Neural progenitor cell (in vitro differentiated cells): ENCODE results near the gene TACC3. TPM values are rescaled to one million over a fixed set of nuclear protein-coding genes. Genes with fewer than 3 reads are reported as not detected.

Experiments used
- DNase-seq: peaks from one replicate; pipeline ENCODE4 v3.0.0-alpha.2; 2016; ENCODE audit warnings: low spot score
- H2AFZ ChIP-seq: fragments of 200-600 bp; sonication (generic); replicated peaks from 2 replicates; pipeline ENCODE4 v1.6.1; 2016; ENCODE audit warnings: antibody characterized with exemption
- H3F3A ChIP-seq: fragments of 200-600 bp; sonication (generic); 2 replicates; pipeline ENCODE4 v1.6.1; 2016; ENCODE audit warnings: antibody characterized with exemption, low read depth
- H3K27ac ChIP-seq: fragments of 200-600 bp; sonication (generic); 2 replicates; pipeline ENCODE4 v1.5.1; 2016; ENCODE audit warnings: mild to moderate bottlenecking
- H3K27me3 ChIP-seq: fragments of 200-600 bp; sonication (generic); 2 replicates; pipeline ENCODE4 v1.6.1; 2016; ENCODE audit warnings: mild to moderate bottlenecking, moderate library complexity
- H3K36me3 ChIP-seq: fragments of 200-600 bp; sonication (generic); 2 replicates; pipeline ENCODE4 v1.5.1; 2016
- H3K4me1 ChIP-seq: fragments of 200-600 bp; sonication (generic); 2 replicates; pipeline ENCODE4 v1.6.1; 2016; ENCODE audit warnings: mixed run types
- H3K4me2 ChIP-seq: fragments of 200-600 bp; sonication (generic); 2 replicates; pipeline ENCODE4 v1.6.1; 2016
- H3K4me3 ChIP-seq: fragments of 200-600 bp; sonication (generic); 2 replicates; pipeline ENCODE4 v1.5.1; 2016
- H3K79me2 ChIP-seq: fragments of 200-600 bp; sonication (generic); 2 replicates; pipeline ENCODE4 v1.6.1; 2016; ENCODE audit warnings: low read depth
- H3K9ac ChIP-seq: fragments of 200-600 bp; sonication (generic); 2 replicates; pipeline ENCODE4 v1.6.1; 2016
- H3K9me3 ChIP-seq: fragments of 200-600 bp; sonication (generic); 2 replicates; pipeline ENCODE4 v1.5.1; 2016; ENCODE audit warnings: low read depth
- H4K20me1 ChIP-seq: fragments of 200-600 bp; sonication (generic); 2 replicates; pipeline ENCODE4 v1.6.1; 2016; ENCODE audit warnings: low read depth
- H3K27ac Mint-ChIP-seq: 3 replicates; pipeline ENCODE4 v1.8.0; 2021; ENCODE audit warnings: mixed read lengths
- H3K27me3 Mint-ChIP-seq: 2 replicates; pipeline ENCODE4 v1.8.0; 2022; ENCODE audit warnings: low read depth, mild to moderate bottlenecking, inconsistent platforms, moderate library complexity, mixed read lengths; ENCODE audit not compliant: insufficient read depth
- H3K36me3 Mint-ChIP-seq: 3 replicates; pipeline ENCODE4 v1.8.0; 2021; ENCODE audit warnings: mixed read lengths
- H3K4me1 Mint-ChIP-seq: 3 replicates; pipeline ENCODE4 v1.8.0; 2021; ENCODE audit warnings: mixed read lengths
- H3K4me3 Mint-ChIP-seq: 3 replicates; pipeline ENCODE4 v1.8.0; 2021; ENCODE audit warnings: mild to moderate bottlenecking, moderate library complexity, mixed read lengths
- H3K9me3 Mint-ChIP-seq: 3 replicates; pipeline ENCODE4 v1.8.0; 2020; ENCODE audit warnings: mixed read lengths
- EZH2 ChIP-seq: fragments of 200-600 bp; sonication (generic); IDR thresholded peaks from 2 replicates; pipeline ENCODE4 v1.6.1; 2017; ENCODE audit warnings: antibody characterized with exemption, mild to moderate bottlenecking, moderate library complexity
- EZH2phosphoT487 ChIP-seq: fragments of 200-600 bp; sonication (generic); IDR thresholded peaks from 2 replicates; pipeline ENCODE4 v1.6.1; 2017; ENCODE audit warnings: antibody characterized with exemption
- total RNA-seq: library from RNA; depleted of rRNA; stranded (reverse); fragments of >200 nt; gene quantifications from 2 replicates; pipeline ENCODE4 v1.2.3, GENCODE V29; 2015; ENCODE audit warnings: low replicate concordance
- TF ChIP-seq, protein P1 (sequence below): fragments of 200-600 bp; sonication (generic); IDR thresholded peaks from 2 replicates; pipeline ENCODE4 v1.5.1; 2017; ENCODE audit warnings: antibody characterized with exemption, mild to moderate bottlenecking

Gene TACC3
- total RNA-seq, 1 donor from 2014 or later, result 68.4 TPM

DNA sequence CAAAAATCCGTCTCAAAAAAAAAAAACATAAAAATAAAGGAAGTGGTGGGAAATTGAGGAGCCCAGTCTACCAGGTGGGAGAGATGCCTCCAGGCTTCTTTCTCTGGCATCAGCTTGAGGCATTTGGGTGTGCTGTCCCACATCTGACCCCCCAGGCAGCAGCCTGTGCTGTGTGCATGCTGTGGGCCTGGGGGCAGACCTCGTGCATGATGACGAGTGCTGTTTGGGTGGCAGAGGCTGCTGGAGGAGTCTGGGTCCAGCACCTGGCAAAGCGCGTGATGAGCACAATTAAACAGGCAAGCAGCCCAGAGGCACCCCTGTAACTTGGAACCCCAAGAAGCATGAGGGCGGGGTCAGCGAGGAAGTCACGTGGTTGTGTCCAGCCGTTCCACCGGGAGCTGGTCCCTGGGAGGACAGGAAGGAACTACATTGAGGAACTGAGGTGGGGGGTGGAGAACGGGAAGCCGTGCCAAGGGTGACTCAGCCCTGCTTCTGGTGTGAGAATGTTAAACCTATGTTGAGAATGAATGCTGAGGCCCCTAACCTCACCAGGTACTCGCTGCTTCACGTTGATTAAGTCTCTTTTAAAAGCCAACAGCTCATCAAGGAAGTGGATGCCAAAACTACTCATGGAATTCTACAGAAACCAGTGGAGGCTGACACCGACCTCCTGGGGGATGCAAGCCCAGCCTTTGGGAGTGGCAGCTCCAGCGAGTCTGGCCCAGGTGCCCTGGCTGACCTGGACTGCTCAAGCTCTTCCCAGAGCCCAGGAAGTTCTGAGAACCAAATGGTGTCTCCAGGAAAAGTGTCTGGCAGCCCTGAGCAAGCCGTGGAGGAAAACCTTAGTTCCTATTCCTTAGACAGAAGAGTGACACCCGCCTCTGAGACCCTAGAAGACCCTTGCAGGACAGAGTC lies 6.1 kb downstream of the TACC3 start:
- Histone ChIP-seq H3K27ac (no peak overlapping the region), H3F3A (peaks cover 66% of the 10 kb centered on the region), H3K4me1 (peaks cover 9% of the 10 kb centered on the region), H4K20me1 (peaks cover 85% of the 10 kb centered on the region), H3K4me2 (no peak overlapping the region), H3K27me3 (no peaks in the 10 kb centered on the region), H2AFZ (no peak overlapping the region), H3K36me3 (peaks cover 5% of the 10 kb centered on the region), H3K79me2 (peaks cover 79% of the 10 kb centered on the region), H3K9ac (no peak overlapping the region), H3K4me3 (no peak overlapping the region), H3K9me3 (no peaks in the 10 kb centered on the region)
- H3K4me3 Mint-ChIP-seq, result no peak overlapping the region
- DNase-seq, result no peak
- TF ChIP-seq EZH2phosphoT487, result no peak
- no peak for TF ChIP-seq EZH2
- TF ChIP-seq, protein P1, sequence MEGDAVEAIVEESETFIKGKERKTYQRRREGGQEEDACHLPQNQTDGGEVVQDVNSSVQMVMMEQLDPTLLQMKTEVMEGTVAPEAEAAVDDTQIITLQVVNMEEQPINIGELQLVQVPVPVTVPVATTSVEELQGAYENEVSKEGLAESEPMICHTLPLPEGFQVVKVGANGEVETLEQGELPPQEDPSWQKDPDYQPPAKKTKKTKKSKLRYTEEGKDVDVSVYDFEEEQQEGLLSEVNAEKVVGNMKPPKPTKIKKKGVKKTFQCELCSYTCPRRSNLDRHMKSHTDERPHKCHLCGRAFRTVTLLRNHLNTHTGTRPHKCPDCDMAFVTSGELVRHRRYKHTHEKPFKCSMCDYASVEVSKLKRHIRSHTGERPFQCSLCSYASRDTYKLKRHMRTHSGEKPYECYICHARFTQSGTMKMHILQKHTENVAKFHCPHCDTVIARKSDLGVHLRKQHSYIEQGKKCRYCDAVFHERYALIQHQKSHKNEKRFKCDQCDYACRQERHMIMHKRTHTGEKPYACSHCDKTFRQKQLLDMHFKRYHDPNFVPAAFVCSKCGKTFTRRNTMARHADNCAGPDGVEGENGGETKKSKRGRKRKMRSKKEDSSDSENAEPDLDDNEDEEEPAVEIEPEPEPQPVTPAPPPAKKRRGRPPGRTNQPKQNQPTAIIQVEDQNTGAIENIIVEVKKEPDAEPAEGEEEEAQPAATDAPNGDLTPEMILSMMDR, result no peak
- peaks cover 27% of the 10 kb centered on the region for H3K36me3 Mint-ChIP-seq
- peaks cover 24% of the 10 kb centered on the region for H3K4me1 Mint-ChIP-seq
- peaks cover 2% of the 10 kb centered on the region for H3K27me3 Mint-ChIP-seq
- peak overlapping the region; percentile 46 for H3K27ac Mint-ChIP-seq
- no peaks in the 10 kb centered on the region for H3K9me3 Mint-ChIP-seq

DNA sequence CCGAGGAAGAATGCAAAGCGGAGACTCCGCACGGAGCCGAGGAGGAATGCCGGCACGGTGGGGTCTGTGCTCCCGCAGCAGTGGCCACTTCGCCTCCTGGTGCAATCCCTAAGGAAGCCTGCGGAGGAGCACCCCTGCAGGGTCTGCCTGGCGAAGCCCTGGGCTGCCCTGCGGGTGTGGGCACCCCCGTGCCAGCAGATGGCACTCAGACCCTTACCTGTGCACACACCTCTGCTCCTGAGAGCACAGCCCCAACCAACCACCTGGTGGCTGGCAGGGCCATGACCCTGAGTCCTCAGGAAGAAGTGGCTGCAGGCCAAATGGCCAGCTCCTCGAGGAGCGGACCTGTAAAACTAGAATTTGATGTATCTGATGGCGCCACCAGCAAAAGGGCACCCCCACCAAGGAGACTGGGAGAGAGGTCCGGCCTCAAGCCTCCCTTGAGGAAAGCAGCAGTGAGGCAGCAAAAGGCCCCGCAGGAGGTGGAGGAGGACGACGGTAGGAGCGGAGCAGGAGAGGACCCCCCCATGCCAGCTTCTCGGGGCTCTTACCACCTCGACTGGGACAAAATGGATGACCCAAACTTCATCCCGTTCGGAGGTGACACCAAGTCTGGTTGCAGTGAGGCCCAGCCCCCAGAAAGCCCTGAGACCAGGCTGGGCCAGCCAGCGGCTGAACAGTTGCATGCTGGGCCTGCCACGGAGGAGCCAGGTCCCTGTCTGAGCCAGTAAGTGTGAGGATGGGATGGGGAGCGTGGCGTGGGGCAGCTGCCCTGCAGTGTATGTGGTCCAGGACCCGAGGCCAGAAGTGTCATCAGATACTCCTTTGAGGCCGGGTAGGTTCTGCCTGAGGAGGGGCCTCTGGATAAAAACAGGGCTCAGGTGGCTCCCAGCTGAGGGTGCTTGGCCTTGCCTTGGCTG lies 7.0 kb downstream of the TACC3 start:
- no peak overlapping the region for H3K9ac ChIP-seq
- no peaks in the 10 kb centered on the region for H3K9me3 ChIP-seq
- Mint-ChIP-seq H3K27me3 (peaks cover 2% of the 10 kb centered on the region), H3K36me3 (peaks cover 32% of the 10 kb centered on the region), H3K4me1 (peaks cover 15% of the 10 kb centered on the region), H3K4me3 (no peak overlapping the region), H3K27ac (no peak overlapping the region), H3K9me3 (no peaks in the 10 kb centered on the region)
- no peak for DNase-seq
- peaks cover 5% of the 10 kb centered on the region for H3K36me3 ChIP-seq
- H3K4me1 ChIP-seq, result peaks cover 3% of the 10 kb centered on the region
- H3K4me3 ChIP-seq, result no peak overlapping the region
- H3K27me3 ChIP-seq, result no peaks in the 10 kb centered on the region
- peaks cover 63% of the 10 kb centered on the region for H3F3A ChIP-seq
- H3K4me2 ChIP-seq, result no peak overlapping the region
- H3K79me2 ChIP-seq, result peaks cover 71% of the 10 kb centered on the region
- peaks cover 85% of the 10 kb centered on the region for H4K20me1 ChIP-seq
- TF ChIP-seq EZH2phosphoT487, result no peak
- TF ChIP-seq EZH2, result no peak
- TF ChIP-seq, protein P1, result no peak
- no peak overlapping the region for H2AFZ ChIP-seq
- no peak overlapping the region for H3K27ac ChIP-seq

DNA sequence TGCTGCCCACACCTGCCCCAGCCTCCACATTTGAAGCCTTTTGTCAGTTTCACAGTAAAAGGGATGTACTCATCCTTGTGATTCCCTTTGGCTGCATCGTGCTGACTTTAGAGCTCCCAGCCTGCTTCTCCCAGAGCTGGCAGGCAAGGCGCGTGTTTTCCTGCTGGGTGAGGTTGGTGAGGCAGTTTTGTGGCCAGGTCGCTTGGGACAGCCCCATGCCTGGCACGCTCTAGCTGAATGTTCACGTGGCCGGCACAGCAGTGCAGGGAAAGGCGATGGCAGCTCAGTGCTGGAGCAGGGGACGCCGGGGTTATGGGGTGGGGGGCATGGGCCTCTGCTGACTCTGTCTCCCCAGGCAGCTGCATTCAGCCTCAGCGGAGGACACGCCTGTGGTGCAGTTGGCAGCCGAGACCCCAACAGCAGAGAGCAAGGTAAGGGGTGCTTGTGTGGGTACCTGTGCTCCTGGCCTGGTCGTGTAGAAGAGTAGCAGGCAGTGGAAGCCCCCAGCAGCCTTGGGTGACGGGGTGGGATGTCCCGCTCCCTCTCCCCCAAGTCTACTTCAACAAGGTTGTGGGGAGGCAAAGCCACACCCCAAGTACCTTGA lies 9.3 kb downstream of the TACC3 start:
- H3K4me1 Mint-ChIP-seq, result peaks cover 10% of the 10 kb centered on the region
- Histone ChIP-seq H3K9ac (no peak overlapping the region), H3K4me3 (no peak overlapping the region), H3K27me3 (no peaks in the 10 kb centered on the region), H3K36me3 (peaks cover 5% of the 10 kb centered on the region), H3K79me2 (peaks cover 63% of the 10 kb centered on the region), H3K4me2 (no peak overlapping the region), H2AFZ (no peak overlapping the region), H3K27ac (no peak overlapping the region), H3K4me1 (peaks cover 3% of the 10 kb centered on the region), H4K20me1 (peaks cover 70% of the 10 kb centered on the region), H3K9me3 (no peaks in the 10 kb centered on the region), H3F3A (peaks cover 45% of the 10 kb centered on the region)
- no peaks in the 10 kb centered on the region for H3K9me3 Mint-ChIP-seq
- no peak for DNase-seq
- TF ChIP-seq, protein P1, result no peak
- TF ChIP-seq EZH2phosphoT487, result no peak
- no peak for TF ChIP-seq EZH2
- H3K4me3 Mint-ChIP-seq, result no peak overlapping the region
- peaks cover 1% of the 10 kb centered on the region for H3K27me3 Mint-ChIP-seq
- H3K36me3 Mint-ChIP-seq, result peaks cover 26% of the 10 kb centered on the region
- H3K27ac Mint-ChIP-seq, result no peak overlapping the region
